ENCODE results near the gene NLRC5.
"Not testable (repeated sequence)": the region's sequence is repeated elsewhere in the genome, so short reads cannot be mapped to it uniquely, and the experiment has no call there.

The NLRC5 gene

DNA sequence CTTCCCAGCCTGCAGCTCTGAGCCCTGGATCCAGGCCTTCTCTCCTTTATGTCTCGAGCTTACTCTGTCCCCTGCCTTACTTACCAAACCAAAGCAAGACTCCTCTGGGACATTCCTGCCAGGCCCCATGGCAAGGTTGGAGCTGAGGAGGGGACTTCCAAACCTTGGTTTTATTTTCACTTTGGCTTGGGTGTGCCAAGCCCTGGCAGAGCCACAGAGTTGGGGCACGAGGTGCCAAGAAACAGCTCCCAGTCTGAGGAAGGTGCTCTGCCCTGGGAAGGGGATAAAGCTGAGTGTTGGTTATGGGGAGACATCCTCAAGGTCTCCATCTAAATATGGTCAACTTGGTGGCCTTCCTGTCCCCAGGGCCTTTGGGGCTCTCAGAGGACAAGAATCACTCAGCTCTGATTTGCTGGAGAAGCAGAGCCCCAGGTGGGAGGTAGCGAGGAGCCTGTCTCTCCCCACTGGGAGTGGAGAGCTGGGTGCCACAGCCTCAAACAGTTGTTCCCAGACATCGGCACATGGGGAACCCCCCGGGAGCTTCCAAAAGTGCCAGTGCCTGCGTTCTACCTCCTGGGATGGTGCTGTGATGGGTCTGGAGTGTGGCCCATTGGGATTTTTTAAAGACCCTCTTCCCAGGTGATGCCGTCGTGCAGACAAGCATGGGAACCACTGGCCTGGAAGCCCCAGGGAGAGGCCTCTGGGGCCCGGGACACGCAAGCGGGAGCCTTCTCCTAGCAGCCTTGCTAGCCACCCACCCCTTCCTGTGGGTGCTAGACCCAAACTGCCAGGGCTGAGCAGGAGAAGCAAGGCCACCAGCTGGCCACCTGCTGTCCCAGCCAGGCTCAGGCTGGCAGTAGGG, 10.3 kb downstream of the NLRC5 start:
- FAIRE-seq (no peak), DNase-seq (ENCODE audit: insufficient read length, low spot score) (no peak)

DNA sequence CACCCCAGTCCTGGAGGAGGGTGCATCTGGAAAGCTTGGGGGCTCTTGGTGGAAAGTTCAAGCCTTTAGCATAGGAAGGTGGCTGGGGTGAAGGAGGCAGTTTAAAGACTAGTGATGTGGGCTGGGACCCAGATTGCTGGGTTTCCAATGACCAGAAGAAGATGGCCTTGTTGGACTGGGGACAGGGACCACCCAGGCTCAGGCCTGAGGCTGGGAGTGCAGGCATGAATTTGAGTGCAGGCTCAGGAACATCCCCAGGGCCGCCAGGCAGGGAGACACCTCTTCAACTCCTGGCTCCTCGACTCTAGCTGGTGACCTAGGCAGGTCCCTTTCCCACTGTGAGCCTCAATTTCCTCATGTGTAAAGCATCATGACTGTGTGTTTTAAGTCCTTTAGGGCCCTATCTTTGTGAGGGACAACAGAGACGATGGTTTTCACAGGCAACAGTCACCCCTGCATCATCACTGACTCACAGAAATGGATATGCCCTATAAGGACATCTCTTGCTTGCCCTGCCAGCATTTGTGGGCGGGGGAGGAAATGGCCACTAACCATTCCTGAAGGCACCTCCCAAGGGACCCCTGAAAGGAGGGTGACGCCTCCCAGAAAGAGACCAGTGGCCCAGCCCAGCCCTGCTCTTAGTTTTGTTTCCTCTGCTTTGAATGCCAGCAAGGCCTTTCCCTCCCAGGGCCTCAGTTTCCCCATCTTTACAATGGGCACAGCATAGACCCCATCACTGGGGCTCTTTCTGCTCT, 11.1 kb downstream of the NLRC5 start:
- DNase-seq (ENCODE audit: insufficient read length, low spot score) (peak; percentile 61), FAIRE-seq (peak; percentile 77)

DNA sequence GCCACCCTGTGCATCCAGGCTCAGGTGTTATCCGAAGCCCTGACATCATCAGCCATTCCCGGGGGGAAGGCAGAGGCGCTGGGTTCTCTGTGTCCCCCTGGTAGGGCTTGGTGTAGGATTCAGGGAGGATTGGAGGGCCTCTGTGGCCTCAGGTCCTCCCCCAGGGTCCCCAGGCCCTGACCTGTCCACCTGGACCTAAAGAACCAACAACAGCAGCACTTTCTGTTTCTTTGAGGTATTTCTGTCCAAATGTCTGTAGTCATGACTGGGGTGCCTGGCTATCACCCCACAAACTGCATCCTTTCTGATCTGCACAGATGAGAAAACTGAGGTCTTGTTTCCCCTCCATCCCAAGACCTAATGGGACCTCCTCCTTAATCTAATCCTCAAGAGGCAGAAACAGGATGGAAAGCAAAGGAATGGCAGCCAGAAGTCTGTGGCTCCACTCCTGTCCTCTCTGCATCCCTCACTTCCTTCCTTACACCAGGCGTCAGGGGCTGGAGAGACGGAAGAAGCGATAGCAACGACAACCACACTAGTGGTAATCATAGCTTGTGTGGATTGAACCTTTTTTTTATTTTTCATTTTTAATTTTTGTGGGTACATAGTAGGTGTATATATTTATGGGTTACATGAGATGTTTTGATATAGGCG, 11.8 kb downstream of the NLRC5 start:
- FAIRE-seq, result no peak

DNA sequence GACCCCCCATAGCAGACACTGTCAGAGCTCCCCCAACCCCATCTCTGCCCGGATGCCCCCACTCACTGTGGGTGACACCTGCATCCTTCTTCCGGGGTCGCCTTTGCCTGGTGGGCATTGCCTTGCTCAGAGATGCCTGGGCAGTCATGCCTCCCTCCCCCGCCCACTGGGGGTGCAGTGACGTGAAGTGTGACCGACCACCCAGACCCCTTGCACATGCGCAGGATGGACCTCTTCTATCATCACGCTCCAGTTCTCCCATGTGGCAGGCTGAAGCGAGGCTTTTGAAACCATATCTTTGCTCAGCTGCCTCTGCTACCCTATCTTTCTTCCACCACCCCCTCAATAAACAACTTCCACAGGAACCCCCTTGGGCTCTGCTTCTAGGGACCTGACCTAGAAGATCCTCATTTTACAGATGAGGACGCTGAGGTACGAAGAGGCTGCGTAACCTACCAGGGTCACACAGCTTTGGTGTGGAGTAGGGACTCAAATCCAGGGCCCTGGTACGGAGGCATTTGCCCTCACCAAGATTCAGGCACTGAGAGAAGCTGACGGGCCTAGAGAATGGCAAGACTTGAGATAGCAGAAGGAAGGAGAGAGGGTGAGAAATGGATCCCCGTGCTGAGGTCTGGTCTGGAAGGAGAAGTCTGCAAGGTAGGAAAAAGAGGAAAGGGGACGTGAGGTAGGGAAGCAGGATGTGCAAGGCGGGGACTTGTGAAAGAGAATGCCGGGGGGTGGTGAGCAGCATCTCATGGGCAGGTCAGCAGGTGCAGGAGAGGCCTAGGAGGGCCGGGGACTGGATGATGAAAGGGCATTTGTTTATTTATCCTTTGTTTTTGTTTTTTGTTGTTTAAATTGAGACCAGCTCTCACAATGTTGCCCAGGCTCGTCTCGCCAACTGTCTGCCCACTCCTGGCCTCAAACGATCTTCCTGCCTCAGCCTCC, 14.4 kb downstream of the NLRC5 start:
- DNase-seq (ENCODE audit: insufficient read length, low spot score), result no peak
- no peak for FAIRE-seq

More for the DNA sequence above, 11.8 kb downstream of the NLRC5 start:
- DNase-seq (ENCODE audit: insufficient read length, low spot score), result no peak

DNA sequence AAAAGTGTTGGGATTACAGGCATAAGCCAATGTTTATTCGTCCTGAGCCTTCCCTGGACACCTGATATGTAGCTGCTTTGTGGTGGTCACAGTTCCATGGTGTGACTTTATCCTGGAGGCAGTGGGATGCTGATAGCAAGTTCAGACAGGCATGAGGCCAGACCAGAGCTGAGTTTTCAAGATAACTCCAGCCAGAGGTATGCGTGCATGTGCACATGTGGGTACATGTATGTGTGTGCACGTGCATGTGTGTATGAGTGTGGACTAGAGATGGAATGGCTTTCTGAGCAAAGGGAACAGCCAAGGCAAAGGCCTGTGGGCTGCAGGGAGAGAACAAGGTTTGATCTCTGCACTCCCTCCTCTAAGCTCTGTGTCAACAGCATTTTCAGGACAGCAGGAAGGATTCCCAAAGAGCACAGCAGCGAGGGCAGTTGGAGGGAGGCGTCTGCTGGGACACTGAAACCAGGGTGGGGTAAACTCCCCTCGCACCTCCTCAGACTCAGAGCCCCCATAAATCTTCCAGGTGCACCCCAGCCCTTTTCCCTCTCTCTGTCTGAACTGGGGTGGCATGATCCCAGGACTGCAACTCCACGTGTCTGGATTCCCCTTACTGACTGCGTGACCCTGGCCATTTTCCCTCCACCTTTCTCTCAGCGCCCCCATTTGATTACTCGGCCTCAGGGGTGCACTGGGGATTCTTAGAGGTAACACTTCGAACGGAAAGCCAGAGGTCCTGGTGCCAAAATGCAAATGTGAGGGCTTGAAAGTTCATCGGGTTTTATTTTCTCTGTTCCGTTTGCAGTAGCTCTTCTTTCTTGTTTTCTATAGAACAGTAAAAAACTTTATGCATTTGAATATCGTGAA, 15.3 kb downstream of the NLRC5 start:
- DNase-seq (ENCODE audit: insufficient read length, low spot score) (no peak), FAIRE-seq (peak; percentile 58)

DNA sequence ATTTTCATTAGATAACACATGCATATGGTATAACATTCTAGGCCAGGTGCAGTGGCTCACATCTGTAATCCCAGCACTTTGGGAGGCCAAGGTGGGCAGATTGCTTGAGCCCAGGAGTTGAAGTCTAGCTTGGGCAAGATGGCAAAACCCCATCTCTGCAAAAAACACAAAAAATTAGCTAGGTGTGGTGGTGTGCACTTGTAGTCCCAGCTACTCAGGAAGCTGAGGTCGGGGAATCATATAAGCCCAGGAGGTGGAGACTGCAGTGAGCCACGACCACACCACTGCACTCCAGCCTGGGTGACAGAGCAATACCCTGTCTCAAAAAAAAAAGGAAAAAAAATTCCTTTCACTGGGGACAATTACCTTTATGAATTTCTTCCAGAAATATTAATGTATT, 16.2 kb downstream of the NLRC5 start:
- not testable (repeated sequence) for FAIRE-seq; DNase-seq (ENCODE audit: insufficient read length, low spot score)

DNA sequence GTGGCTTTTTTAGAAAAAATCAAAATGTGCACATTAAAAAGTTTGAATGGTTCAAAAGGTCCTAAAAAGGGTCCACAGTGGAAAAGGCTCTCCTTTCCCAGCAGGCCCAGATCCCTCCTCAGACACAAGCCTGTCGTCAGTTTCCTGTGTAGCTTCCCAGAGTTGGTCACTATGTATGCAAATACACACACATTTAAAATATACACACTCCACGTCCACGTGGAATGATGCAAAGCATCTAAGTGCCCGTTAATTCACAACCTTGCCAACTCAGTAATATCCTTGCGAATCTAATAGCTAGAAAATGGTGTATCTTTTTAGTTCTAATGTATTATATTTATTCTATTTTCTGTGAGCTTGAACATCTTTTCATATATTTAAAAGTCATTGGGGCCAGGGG, 17.7 kb downstream of the NLRC5 start:
- no peak for FAIRE-seq
- DNase-seq (ENCODE audit: insufficient read length, low spot score), result no peak

DNA sequence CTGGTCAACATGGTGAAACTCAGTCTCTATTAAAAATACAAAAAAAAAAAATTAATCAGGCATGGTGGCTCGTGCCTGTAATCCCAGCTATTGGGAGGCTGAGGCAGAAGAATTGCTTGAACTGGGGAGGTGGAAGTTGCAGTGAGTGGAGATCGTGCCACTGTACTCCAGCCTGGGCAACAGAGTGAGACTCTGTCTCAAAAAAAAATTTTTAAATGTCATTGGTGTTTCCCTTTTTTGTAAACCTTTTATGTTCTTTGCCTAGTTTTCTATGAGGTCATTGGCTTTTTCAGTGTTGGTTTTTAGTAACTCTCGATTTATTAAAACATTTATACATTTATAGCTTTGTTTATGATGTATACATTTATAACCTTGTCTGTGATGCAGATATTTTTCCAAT, 18.2 kb downstream of the NLRC5 start:
- FAIRE-seq, result no peak

DNA sequence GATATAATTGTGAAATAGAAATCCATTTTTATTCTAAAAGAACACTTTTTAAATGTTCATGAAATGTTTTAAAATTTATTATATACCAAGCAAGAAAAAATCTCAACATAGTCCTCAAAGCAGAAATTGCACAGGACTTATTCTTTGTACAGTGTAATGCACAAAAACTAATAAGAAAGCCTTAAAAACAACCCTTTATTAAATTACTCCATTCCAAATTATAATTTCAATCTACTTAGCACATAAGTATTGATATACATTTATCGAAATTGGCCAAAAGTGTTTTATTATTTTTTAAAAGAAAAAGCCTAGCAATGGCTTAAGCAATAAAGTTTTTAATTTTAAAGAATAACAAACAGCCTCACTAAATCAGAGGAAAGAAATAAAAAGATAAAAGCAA, 19.1 kb downstream of the NLRC5 start:
- FAIRE-seq, result no peak
- no peak for DNase-seq (ENCODE audit: insufficient read length, low spot score)

More for the DNA sequence above, 18.2 kb downstream of the NLRC5 start:
- no peak for DNase-seq (ENCODE audit: insufficient read length, low spot score)

DNA sequence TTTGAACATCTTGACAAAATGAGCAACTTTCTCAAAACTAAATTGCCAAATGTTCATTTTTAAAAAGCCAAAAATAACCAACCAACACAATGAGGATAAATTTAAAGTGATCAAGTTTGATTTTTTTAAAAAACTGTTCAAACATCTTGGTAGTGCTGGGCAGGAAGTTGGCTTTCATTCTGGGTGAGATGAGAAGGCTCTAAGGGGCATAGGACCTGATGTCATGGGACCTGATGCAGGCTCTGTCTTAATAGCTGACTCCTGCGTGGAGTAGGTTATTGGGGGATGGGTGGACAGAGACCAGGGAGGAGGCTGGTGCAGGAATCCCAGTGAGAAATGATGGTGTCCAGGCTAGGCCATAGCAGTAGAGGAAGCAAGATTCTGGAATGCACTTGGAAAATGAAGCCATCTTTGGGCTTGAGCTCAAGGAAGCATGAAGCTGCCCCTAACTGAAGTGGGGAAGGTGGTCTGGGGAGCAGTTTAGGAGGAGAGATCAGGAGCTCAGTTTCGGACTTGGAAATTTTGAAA, 20.4 kb downstream of the NLRC5 start:
- no peak for FAIRE-seq
- no peak for DNase-seq (ENCODE audit: insufficient read length, low spot score)

DNA sequence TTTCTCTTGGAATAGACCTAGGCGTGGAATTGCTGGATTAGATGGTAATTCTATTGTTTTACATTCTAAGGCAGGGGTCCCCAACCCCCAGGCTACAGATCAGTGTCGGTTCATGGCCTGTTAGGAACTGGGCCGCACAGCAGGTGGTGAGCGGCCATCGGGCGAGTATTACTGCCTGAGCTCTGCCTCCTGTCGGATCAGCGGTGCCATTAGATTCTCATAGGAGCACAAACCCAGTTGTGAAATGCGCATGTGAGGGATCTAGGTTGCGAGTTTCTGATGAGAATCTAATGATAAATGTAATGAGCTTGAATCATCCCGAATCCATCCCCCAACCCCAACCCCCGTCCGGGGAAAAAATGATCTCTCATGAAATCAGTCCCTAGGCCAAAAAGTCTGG, 23.0 kb downstream of the NLRC5 start:
- FAIRE-seq, result no peak
- DNase-seq (ENCODE audit: insufficient read length, low spot score), result no peak

DNA sequence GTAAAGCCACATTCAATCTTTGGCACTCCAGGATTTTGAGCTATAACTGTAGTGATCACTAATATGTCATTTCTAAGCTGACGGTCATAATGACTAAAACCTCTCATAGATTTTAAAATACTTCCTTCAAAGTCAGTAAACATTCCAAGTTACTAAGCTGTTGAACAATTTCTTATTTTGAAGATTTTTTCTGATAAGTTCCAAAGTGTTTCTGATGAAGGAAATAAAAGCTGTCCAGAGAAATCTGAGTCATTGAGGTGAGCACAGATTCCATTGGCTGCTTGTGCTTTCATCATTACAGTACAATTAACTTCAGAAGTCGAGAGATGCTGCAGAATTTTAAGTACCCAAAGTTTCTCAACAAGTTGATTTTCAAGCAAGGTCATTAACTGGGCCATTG, 23.9 kb downstream of the NLRC5 start:
- DNase-seq (ENCODE audit: insufficient read length, low spot score), result no peak
- FAIRE-seq, result no peak

DNA sequence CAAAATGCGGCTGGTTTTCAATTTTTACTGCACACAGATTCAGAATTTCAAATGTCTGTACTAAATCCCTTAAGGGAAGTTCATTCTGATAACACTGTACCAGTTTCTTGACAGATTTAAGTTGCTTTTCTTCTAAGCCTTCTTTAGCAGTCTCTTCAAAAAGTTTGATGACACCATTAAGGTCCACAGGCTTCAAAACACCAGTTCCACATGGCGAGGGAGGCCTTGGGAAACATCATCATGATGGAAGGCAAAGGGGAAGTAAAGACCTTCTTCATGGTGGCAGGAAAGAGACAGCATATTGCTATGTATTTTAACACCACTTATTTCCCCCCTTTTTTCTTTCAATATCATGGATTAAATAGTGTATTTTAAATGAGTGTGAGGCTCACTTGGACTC, 24.5 kb downstream of the NLRC5 start:
- FAIRE-seq (no peak), DNase-seq (ENCODE audit: insufficient read length, low spot score) (no peak)

DNA sequence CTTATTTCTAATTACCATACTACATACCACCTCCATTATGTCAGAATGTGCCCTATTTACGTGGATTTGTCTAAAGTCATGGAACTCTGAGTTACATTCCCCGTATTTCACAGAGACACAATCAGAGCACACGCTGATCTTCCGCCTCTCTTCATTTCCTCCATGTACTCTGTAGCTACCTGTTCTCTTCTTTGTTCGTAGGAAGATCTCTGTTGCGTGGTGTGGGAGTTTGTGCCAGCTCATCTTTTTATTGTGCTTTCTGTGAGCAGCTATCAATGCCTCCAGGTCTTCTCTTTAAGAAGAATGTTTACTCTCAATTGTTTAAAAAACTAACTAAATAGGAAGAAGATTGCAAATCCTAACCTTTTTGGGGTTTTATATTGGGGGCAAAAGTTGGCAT, 26.9 kb downstream of the NLRC5 start:
- no peak for DNase-seq (ENCODE audit: insufficient read length, low spot score)
- no peak for FAIRE-seq

DNA sequence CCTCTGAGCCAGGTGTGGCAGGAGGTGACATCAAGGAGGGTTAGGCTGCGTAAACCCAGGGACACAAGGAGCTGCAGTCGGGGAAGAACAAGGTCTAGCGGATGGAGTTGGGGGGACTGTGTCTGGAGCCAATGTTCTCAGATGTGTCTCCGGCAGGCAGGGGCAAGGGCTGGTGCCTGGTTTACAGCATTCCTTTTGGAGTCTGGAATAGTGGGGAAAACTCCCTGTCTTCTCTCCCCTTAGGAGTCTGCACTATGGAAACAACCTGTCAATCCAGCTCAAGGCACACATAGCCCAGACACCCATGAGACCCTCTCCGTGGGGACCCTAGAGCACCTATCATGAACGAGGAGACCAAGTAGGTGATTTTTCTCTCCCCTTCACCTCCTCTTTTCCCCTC, 27.5 kb downstream of the NLRC5 start:
- FAIRE-seq (no peak), DNase-seq (ENCODE audit: insufficient read length, low spot score) (no peak)

DNA sequence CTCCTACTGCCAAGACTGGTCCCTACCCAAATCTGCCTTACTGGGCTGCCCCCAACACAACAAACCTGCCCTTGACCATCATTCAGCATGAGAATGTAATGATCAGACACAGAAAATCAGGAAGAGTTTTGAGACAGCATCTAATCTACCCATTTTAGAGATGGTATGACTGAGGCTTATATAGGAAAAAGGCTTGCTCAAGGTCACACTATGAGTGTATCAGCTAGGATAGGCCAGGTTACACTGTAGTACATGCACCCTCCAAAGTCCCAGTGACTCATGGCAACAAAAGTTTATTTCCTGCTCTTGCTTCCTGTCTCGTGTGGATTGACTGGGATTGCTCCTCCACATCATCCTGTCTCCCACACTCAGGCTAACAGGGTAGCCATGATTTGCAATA, 27.9 kb downstream of the NLRC5 start:
- no peak for FAIRE-seq
- DNase-seq (ENCODE audit: insufficient read length, low spot score), result no peak

DNA sequence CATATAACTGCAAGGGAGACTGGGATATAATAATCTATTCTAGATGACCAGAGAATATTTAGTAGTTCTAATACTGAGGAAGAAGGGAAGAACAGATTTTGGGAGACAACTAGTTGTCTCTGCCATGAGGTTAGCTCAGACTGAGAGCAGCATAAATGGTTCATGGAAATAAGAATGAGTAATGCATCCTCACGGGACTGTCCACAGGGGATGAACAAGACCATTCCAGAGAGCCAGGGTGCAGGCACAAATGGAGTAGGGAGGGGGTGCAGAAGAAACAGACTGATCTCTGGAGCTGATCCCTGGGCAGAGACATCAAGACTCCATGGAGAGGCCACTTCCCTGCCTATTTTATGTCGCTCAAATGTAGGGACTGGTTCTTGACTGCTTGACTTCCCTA, 30.4 kb downstream of the NLRC5 start:
- FAIRE-seq (no peak), DNase-seq (ENCODE audit: insufficient read length, low spot score) (no peak)

DNA sequence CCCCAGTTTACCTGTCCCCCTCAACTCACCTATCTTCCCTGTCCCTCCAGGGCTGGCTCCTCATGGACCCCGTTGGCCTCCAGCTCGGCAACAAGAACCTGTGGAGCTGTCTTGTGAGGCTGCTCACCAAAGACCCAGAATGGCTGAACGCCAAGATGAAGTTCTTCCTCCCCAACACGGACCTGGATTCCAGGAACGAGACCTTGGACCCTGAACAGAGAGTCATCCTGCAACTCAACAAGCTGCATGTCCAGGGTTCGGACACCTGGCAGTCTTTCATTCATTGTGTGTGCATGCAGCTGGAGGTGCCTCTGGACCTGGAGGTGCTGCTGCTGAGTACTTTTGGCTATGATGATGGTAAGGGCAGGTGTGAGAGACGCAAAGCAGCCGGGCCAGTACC, 31.3 kb downstream of the NLRC5 start:
- DNase-seq (ENCODE audit: insufficient read length, low spot score) (no peak), FAIRE-seq (no peak)

DNA sequence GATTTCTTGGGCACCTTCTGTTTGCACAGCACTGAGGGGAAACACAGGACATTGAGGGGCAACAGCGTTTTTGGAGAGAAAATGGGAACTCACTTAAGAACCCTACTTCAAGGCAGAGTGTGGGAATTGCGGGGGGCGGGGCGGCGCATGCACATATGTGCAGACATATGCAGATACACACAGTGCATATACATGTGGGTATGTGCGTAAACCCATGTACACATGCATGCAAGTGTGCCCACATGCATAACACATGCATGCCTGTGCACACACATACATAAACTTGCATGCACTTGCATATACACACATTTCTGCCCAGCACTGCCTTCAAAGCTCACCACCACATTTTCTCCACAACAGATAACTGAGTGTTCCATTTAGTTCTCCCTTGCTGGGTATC, 32.4 kb downstream of the NLRC5 start:
- FAIRE-seq (no peak), DNase-seq (ENCODE audit: insufficient read length, low spot score) (no peak)

Measured in HTR-8/SVneo (cell line).